NK-92 (cell line): ENCODE results near the gene SUMO1.

ENCODE experiments used
- DNase-seq: peaks from one replicate; lab custom pipeline; 2025; ENCODE audit not compliant: unreplicated experiment; lab: John Stamatoyannopoulos, UW

The SUMO1 gene

DNA sequence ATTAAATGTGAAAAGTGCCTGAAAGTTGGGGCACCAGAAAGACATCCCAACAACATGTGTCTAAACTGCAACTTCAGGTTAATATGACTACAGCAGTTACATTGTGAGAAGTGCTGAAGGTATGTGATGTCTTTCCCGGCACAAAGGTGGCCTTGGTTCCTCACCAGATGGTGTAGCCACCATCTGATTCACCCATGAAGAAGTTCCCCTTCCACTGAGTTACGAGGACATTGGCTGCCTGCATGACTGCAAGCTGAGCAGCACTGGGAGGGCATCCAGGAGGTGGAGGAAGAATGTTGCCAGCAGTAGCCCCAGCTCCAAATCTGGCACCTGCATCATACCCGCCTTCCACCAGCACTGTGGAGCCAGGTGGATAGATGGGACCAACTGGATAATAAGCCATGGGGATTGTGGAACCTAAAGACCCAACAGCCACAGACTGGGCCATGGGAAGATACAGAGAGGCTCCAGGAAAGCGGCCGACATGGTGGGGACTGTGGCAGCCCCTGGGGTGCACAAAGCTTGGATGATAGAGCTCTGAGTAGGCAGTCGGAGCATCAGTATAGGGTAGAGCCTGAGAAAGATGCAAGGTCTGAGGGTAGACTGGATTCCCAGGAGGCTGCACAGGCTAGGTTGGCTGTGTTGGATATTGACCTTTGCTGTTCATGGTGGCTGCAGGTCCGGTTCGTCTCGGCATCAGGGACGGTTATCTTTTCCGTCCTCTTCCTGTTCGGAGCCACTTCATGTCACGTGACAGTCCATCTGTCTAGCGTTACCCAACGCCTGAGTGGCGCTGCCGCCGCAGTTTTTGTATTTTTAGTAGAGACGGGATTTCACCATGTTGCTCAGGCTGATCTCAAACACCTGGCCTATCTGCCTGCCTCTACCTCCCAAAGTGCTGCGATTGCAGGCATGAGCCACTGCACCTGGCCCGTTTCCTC, 36.9 kb downstream of the SUMO1 start:
- no peak for DNase-seq

DNA sequence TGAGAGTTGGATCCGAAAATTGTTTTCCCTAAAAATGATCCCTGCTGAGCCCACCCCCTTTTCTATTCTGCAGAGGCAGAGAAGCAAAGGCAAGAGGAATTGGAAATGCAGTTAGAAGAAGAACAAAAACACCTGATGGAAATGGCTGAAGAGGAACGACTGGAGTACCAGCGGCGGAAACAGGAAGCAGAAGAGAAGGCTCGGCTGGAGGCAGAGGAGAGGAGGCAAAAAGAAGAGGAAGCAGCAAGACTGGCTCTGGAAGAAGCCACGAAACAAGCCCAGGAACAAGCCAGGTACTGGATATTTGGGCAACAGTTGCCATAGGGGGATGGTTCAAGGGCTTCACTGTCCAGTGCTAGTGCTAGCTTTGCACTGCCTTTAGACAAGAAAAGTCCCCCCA, 41.7 kb downstream of the SUMO1 start:
- DNase-seq: no peak

DNA sequence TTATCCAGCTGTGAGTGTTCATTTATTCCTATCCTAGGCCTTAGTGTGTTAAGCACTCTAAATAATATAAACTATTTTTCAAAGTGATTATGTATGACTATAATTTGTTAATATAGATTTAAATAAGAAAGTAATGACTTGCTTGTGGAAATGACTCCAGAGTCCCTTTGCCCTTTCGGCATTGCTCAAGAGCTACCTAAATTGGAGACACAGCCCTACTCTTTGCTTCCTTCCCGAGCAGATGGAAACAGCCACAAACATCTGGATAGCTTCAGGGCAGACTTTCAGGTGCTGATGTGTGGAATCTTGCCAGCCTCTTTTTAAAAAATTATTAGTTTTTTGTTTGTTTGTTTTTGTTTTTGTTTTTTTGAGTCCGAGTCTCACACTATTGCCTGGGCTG, 44.0 kb downstream of the SUMO1 start:
- no peak for DNase-seq

DNA sequence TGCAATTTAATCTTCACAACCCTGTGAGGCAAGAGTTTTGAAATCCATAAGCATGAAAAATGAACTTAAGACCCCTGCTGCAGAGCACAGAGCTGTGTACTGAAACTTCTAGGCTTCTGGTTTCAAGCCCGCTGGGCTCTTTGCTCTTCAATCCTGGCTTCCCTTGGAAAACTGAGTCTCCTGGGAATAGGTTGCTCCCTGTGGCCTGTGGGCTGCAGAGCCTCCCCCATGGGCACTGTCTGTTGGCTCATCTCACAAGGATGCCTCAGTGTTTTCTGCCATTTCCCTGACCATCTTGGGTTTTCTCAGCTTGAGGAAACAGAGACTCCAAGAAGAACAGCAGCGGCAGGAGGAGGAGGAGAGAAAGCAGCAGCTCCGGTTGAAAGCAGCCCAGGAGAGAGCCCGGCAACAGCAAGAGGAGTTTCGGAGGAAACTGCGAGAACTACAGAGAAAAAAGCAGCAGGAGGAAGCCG, 44.5 kb downstream of the SUMO1 start:
- DNase-seq: no peak

DNA sequence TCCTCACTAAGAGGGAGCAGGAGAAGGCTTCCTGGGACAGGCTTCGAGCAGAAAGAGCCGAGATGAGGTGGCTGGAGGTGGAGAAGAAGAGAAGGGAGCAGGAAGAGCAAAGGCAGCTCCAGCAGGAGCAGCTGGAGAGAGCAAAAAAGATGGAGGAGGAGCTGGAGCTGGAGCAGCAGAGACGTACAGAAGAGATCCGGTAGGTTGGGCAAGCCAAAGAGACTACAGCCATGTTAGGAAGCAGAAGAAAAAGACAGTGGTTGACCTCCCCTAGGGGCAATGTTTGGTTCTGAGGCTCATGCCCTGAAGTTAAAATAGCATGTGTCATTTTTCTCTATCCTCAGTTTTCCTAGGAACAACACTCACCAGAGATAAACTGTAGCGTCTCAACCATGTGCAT, 45.1 kb downstream of the SUMO1 start:
- DNase-seq: no peak

DNA sequence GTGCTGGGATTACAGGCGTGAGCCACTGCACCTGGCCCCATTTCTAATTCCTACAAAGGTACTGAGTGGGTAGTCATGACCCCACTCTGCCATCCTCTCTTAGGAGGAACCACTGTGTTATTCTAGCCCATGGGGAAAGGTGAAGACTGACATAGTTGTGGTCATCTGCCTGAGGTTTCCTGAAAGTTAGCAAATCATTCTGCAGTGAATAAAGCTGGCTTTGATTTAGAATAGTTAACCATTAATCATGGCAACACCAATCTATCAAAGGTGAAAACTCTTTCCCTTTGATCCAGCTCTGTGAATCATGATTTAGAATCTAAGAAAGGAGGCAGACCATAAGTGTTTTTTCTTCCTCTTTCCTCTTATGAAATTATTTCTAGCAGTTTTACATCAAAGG, 50.8 kb downstream of the SUMO1 start:
- no peak for DNase-seq

DNA sequence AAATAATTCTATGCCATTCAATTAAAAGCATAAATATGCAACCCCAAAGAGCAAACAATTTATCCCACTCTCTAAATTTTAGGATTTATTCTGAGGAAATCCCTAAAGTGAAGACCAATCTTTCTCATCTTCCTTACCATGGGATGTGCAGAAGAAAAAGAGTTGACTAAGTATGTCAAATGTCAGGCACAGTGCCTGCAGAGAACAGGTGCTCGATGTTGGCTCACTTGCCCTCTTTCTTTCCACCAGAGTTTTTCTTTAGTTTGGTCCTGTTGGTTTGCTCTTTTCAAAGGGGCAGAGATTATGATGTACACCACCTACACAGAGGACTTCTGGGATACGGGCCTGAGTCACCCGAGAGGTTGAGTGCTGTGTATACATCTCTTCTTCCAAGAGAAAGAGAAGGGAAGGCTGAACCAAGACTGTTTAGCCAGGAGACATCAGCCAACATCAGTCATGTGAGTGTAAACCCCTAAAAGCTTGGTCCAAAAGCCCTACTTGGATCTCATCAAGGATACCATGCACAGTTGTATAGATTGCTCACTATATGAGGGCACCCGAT, 51.7 kb downstream of the SUMO1 start:
- no peak for DNase-seq

DNA sequence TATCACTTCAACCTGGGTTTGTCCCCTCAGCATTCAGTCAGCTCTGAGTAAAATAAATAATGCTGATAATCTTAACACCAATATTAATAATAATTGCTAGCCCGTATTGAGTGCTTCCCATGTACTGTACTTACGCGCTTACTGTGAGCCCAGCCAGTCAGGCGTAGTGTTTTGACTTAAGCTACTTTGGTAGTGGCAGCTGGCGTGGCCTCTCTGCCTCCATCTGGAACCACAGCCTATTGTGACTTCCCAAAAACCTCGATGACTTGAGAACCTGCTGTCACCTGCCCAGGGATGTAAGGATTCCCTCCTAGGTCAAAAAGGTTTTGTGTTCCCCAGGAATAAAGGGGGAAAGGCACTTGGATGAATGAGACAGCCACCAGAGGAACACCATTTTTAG, 53.2 kb downstream of the SUMO1 start:
- no peak for DNase-seq

DNA sequence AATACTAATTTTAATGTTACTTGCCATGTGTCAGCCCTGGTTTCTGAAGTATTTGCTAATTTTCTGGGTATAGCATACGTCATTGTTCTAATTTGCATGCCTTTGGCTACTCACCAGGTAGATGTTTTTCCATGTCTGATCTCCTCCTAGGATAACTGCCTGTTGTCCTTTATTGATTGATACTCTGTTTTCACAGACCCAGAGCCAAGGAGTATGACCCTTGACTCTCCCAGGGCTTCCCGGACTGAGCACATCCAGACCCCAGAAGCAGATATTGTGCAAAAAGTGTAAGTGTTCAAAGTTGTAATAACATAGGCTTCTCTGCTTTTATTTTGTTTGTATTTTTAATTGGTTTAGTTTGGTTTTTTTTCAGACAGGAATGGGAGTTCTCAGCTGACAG, 53.8 kb downstream of the SUMO1 start:
- no peak for DNase-seq

DNA sequence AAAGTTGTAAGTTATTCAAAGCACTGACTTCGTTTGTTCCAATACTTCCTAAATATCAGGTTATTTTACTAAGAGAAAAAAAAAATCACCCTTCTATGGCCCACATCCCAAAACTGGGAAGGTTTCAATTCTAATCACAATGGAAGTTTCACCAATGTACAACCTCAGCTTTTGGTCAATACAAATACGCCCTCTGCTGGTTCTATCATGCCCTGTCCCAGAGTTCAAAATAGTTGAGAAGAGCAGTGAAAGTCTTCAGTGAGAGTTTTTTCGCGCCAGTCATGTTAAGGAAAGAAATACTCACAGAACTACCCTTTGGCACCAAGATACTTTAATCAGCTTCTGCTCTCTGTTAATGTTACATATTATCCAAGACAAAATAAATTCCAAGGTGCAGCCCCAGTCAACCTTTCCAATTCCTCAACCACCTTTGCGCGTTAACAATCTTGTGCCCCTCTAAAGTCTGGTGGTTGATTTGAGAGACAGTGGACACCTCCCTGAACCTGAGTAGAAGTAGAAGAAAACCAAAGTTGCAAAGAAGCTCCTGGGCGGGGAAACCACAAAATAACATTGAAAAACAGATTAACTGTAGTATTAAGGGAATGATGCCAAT, 59.9 kb downstream of the SUMO1 start:
- DNase-seq: no peak

DNA sequence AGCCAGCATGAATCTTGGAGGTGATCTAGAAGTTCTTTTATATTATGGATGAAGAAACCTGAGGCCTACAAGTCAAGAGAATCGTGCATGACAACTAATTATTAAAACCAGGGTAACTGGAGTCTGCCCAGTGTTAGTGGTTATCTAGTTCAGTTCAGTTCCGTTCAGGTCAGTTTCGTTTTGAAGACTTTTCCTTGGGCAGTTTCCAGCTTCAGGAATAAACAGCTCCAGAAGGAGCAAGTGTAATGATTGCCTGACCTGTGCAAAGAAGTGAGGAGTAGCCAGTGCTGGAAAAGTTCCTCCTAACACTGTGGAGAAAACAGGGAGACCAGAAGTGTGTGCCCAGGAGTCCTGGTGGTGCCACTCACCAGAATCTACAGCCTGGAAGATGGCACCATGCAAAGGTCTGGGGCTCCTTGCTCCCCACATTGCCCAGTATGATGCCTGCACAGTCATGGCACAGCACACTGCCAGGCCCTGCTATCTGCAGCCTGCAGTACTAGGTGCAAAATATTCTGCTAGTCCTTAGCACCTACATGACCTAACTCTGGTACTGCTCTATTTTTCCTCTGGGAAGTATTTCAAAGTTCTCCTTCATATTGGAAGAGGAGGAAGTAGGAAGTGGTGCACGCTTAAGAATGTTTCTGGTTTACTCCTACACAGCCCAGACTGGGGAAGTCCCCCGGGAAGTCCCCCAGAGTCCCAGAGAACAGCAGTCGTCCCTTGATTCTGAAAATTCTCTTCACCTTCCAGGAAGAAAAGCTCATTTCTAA, 65.8 kb downstream of the SUMO1 start:
- DNase-seq: no peak

DNA sequence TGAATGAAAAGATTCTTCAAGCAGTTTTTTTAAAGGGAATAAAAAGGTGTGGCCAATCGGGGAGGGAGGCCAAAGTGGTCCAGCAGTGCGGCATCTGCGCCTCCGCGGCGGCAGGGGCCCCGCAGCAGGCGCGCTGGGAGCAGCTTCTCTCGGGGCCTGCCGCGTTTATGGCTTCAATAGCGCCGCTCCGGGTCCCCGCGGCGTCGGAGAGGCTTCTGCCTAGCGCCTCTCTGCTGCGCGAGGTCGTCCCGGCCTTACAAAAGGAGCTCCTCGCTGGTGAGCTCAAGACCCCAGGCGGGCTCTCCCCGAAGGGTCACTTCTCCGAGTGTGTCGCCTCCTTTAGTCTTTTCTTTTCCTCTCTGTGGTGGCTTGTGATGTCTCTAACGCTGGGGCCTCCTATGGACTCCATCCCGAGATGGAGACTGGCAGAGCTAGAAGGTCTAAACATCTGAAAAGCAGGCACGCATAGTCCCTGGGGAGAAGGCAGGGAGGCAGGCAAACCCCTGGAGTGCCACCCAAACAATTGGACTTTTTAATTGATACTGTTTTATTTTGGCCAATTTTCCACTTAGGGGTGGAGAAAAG, 67.1 kb downstream of the SUMO1 start:
- no peak for DNase-seq

DNA sequence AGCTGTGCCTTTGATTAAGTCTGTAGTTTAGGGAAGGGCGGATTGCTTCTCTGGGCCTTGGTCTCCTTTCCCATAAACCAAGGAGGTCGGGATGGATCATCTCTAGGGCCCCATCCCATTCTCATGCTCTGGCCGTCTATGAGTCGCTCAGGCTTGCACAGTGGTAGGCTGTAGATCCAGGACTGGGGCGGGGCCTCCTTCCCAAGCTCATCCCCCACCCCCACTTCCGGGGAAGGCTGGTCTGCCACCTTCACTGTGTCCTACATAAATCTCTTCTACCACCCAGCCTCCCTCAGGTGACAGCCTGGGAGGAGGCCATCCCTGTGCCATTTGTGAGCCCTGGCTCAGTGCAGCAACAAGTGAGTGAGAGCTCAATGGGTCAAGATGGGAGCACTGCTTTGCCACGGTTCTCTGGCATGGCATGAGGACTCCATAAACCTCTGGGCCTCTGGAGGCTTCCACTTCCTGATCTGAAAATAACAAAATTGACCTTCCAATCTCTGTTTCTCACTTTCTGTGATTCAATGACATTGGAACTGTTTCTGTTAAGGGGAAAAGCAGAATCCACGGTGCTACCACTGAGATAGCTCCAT, 68.5 kb downstream of the SUMO1 start:
- DNase-seq: no peak

DNA sequence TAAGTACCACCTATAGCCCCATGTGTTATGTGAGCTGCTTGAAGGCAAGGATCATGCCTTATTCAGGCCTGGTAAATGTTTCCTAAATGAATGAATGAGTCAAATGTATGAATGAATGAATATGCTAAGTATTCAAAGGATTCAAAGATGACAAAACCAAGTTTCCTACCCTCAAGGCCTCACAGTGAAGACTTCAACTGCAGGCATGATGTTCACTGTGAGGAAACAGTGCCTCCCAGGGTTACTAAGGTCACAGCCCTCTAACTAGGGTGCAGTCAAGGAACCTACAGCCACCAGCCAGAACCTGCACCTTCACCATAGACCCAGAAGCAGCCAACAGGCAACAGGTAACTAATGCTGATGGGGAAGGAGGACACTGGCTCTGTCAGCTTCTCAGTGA, 69.3 kb downstream of the SUMO1 start:
- no peak for DNase-seq

DNA sequence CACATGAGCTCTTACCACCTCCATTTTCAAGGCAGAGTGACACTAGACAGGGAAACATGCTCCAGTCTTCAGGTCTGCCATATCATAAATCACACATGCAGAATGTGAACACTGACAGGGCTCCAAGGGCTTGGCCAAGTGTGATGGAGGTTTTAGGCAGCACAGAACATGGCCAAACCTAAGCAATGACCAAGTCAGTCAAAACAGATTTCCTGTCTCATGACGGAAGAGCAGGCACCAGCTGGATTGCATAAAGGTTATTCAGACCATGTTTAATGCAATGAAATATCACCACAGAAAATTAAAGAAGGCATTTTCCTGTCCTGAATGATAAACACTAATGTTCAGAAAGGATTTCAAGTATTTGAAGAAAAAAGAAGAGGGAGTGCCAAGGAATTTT, 72.5 kb downstream of the SUMO1 start:
- DNase-seq: no peak

DNA sequence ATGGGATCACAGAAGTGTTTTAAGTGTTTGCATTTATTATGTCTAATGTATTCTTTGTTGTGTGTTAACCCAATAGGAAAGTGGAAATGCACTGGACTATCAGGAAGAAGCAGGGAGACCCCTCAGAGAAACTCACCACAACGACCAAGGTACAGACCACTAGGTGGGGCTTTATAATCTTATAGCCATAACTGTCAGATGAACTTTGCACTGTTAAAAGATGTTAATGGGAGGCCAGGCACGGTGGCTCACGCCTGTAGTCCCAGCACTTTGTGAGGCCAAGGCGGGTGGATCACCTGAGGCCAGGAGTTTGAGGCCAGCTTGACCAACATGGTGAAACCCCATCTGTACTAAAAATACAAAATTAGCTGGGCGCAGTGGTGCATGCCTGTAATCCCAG, 73.2 kb downstream of the SUMO1 start:
- no peak for DNase-seq

DNA sequence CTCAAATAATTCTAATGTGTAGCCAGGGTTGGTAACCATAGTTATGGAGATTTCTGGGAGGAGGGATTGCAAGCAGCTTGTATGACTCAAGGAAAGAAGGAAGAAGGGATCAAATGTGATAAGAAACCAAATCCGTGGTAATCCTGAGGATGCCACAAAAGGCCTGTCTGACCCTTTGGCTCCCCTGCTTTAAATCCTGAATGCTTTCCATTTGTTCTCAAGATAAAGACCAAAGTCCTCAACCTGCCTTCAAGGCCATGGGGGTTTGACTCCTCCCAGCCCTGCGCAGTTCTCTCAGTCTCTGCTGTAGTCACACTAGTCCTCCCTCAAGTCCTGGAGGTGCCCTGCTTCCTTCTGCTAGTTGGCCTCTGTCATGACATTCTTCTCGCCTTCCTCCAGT, 74.0 kb downstream of the SUMO1 start:
- DNase-seq: no peak

DNA sequence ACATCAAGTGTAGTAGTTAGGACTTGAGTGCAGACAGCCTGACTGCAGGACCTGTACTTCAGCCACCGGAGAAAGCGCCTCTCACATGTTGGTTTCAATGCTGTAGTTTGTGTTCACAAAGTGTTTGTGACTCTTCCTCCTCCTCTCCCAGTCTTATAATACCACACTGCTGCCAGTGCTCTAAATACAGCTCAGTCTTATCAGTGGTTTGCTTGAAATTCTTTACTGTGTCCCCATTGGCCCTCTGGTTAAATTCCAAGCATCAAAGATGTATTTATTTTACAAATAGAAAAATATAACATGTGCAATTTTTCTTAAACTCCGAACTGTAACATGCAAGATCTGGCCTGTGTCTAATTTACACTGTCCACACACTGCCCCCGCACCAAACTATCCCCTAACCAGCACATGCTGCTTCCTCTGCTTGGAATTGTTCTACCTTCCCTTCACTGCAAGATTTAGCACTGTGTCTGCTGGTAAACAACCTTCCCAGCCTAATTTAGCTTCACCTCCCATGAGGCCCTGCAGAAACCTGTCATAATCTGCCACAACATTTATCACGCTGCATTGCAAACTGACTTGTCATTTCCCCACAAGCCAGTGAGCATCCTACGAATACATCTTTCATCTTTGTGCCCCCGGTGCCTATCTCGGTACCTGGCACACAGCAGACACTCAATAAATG, 77.1 kb downstream of the SUMO1 start:
- DNase-seq: no peak

DNA sequence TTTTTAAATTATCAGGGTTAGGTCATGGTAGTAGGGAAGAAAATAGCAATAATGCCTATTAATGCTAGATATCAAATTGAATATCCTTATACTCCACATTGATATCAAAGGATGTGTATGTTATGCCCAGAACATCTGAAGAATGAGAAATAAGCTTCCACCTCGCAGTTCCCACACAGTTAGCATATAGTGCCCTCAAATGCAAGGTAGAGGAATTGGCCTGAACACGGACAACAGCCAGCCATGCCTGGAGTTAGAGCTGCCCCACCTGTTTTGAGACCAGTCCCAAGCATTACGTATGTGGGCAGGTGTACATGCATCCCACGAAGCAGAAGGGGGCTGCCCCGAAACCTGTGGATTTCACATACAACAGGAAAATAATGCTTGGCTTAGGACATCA, 79.6 kb downstream of the SUMO1 start:
- no peak for DNase-seq
